Gastroesophageal sphincter (tissue), 4 donors: ENCODE measurements around the gene IER3. TPM values are rescaled to one million over a fixed set of nuclear protein-coding genes. Genes with fewer than 3 reads are reported as not detected.
"Not testable (repeated sequence)": the region's sequence is repeated elsewhere in the genome, so short reads cannot be mapped to it uniquely, and the experiment has no call there.

Experiments
- ATAC-seq: fragments of 150-250 bp; one replicate; pipeline ENCODE4 v1.9.1; 2016; ENCODE audit warnings: mild to moderate bottlenecking, moderate library complexity
- H3K27ac ChIP-seq, 4 donors: fragments of 200-600 bp; sonication (generic) in 3 of 4; 1 replicate in 3 of 4; 2 replicates in 1 of 4; pipeline ENCODE4 v1.5.1; 2016 to 2019
- H3K27me3 ChIP-seq: fragments of 200-600 bp; sonication (generic); one replicate; pipeline ENCODE4 v1.5.1; 2019
- H3K36me3 ChIP-seq, 2 donors: fragments of 200-600 bp; sonication (generic); one replicate each; pipeline ENCODE4 v1.5.1; 2019; ENCODE audit warnings: control low read depth in 1 of 2
- H3K4me1 ChIP-seq, 3 donors: fragments of 200-600 bp; sonication (generic); 1 replicate in 2 of 3; 2 replicates in 1 of 3; pipeline ENCODE4 v1.5.1; 2016 to 2019; ENCODE audit warnings: control low read depth in 2 of 3
- H3K4me3 ChIP-seq, 2 donors: fragments of 200-600 bp; sonication (generic); one replicate each; pipeline ENCODE4 v1.5.1; 2019; ENCODE audit warnings: mild to moderate bottlenecking in 1 of 2, moderate library complexity in 1 of 2
- H3K9me3 ChIP-seq, 3 donors: fragments of 200-600 bp; sonication (generic); one replicate each; pipeline ENCODE4 v1.5.1; 2017 to 2019; ENCODE audit warnings: control low read depth in 2 of 3
- EP300 ChIP-seq: sonication (generic); formaldehyde crosslinking; IDR thresholded peaks from one replicate; pipeline ENCODE4 v1.6.1; 2017; ENCODE audit warnings: antibody characterized with exemption, mild to moderate bottlenecking
- POLR2A ChIP-seq, 2 donors: fragments of 450-650 bp; IDR thresholded peaks; one replicate each; pipeline ENCODE4 v1.6.1; 2017; ENCODE audit warnings: antibody characterized with exemption in 2 of 2, mild to moderate bottlenecking in 2 of 2, moderate library complexity in 1 of 2
- POLR2AphosphoS5 ChIP-seq: sonication (generic); formaldehyde crosslinking; IDR thresholded peaks from one replicate; pipeline ENCODE4 v1.6.1; 2017; ENCODE audit warnings: antibody characterized with exemption
- WGBS, 2 donors: methylation state at CpG; one replicate each; pipeline ENCODE4 v1.1.5; 2018; ENCODE audit warnings: low coverage in 1 of 2; 5-methylcytosine and 5-hydroxymethylcytosine counted together
- total RNA-seq, 4 donors: library from RNA; depleted of rRNA; stranded (reverse); fragments of >200 nt; gene quantifications; one replicate each; pipeline ENCODE4 v1.1.0, GENCODE V29; 2016
- TF ChIP-seq, protein P1 (sequence below), 4 experiments: fragments of 200-600 bp in 2 of 4; fragments of 450-650 bp in 2 of 4; sonication (generic) in 1 of 4; IDR thresholded peaks; one replicate each; pipeline ENCODE4 v1.5.1; 2017 to 2019; ENCODE audit warnings: antibody characterized with exemption in 4 of 4, mild to moderate bottlenecking in 2 of 4, moderate library complexity in 2 of 4

IER3 gene
- total RNA-seq, 4 donors from 2014 or later, result 5.6 to 31.9 (median 11.3) TPM

DNA sequence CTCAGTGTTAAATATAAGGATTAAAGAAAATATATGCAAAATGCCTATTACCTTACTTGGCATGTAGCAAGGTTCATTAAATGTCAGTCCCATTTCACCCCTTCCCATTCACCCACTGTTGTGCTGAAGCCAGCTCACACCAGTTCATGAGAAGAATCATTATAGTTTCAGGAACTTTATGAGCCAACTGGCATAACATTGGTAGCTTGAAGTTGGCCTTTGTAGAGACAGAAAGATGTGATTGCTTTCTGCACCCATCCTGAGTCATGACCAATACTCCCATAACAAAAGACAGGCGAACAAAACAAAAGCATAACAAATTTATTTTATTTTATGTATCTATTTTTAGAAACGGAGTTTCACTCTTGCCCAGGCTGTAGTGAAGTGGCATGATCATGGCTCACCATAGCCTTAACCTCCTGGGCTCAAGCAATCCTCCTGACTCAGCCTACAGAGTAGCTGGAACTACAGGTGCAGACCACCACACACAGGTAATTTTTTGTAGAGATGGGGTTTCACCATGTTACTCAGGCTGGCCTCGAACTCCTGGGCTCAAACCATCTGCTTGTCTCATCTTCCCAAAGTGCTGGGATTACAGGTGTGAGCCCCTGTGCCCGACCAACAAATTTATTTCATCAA lies 17.6 kb upstream of the IER3 start:
- peaks cover 0 to 40% (median 8%) of the 10 kb centered on the region in 3 donors for H3K4me1 ChIP-seq
- H3K9me3 ChIP-seq, result no peaks in the 10 kb centered on the region
- H3K27me3 ChIP-seq, result no peaks in the 10 kb centered on the region
- no peak overlapping the region for H3K4me3 ChIP-seq
- H3K27ac ChIP-seq, result no peak overlapping the region
- ATAC-seq, result no peak
- WGBS, 2 donors, result 95 to 100% methylated on average over 3 to 4 of the region's 4 CpGs
- no peaks in the 10 kb centered on the region for H3K36me3 ChIP-seq
- TF ChIP-seq POLR2AphosphoS5, result no peak
- TF ChIP-seq, protein P1, sequence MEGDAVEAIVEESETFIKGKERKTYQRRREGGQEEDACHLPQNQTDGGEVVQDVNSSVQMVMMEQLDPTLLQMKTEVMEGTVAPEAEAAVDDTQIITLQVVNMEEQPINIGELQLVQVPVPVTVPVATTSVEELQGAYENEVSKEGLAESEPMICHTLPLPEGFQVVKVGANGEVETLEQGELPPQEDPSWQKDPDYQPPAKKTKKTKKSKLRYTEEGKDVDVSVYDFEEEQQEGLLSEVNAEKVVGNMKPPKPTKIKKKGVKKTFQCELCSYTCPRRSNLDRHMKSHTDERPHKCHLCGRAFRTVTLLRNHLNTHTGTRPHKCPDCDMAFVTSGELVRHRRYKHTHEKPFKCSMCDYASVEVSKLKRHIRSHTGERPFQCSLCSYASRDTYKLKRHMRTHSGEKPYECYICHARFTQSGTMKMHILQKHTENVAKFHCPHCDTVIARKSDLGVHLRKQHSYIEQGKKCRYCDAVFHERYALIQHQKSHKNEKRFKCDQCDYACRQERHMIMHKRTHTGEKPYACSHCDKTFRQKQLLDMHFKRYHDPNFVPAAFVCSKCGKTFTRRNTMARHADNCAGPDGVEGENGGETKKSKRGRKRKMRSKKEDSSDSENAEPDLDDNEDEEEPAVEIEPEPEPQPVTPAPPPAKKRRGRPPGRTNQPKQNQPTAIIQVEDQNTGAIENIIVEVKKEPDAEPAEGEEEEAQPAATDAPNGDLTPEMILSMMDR (IDR thresholded peaks at IDR 0.05), result no peak
- no peak for TF ChIP-seq POLR2A (IDR thresholded peaks at IDR 0.05)
- TF ChIP-seq EP300, result no peak

DNA sequence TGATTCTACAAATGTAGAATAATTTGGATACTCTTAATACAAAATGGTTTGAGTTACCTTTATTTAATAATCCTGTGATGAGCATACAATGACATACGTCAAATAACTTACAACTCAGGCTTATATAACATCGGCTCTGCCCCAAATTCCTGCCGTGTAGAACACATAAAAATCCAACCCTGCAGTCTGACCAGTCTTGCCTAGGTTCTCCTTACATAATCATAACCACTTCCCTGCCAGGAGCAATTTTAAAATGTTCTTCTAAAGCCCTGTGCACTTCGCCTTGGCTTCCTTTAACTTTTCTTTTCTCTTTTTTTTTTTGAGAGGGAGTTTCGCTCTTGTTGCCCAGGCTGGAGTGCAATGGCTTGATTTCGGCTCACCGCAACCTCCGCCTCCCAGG lies 16.2 kb upstream of the IER3 start:
- whole genome bisulfite sequencing, 2 donors, result 57 to 87% methylated on average over 5 to 7 of the region's 8 CpGs
- ATAC-seq, result no peak
- TF ChIP-seq EP300, result no peak
- TF ChIP-seq POLR2AphosphoS5, result no peak
- TF ChIP-seq, protein P1 (IDR thresholded peaks at IDR 0.05), result no peak
- no peak for TF ChIP-seq POLR2A (IDR thresholded peaks at IDR 0.05)
- Histone ChIP-seq H3K9me3 (no peaks in the 10 kb centered on the region), H3K27me3 (no peaks in the 10 kb centered on the region), H3K27ac (peak overlapping the region in 2 of 4 donors; percentile 11 to 60), H3K36me3 (no peaks in the 10 kb centered on the region), H3K4me1 (peaks cover 0 to 40% (median 8%) of the 10 kb centered on the region in 3 donors), H3K4me3 (no peak overlapping the region)

DNA sequence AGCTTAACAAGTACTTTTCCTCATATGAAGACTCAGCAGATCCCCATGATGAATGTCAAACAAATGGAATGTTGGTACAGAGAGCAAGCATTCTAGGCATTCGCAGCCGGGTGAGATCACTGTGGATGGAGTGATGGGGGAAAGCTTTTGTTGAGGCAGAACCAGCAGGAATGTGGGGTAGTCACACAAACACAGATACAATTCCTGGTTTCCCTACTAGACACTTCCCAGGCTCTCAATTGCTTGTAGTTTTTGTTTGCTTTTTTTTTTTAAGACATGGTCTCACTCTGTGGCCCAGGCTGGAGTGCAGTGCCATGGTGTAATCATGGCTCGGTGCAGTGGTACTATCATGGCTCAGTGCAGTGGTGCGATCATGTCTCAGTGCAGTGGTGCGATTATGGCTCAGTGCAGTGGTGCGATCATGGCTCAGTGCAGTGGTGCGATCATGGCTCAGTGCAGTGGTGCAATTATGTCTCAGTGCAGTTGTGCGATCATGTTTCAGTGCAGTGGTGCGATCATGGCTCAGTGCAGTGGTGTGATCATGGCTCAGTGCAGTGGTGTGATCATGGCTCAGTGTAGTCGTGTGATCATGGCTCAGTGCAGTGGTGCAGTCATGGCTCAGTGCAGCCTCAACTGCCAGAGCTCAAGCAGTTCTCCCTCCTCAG lies 15.4 kb upstream of the IER3 start:
- ATAC-seq, result peak; percentile 37
- Histone ChIP-seq H3K4me1 (peaks cover 0 to 38% (median 8%) of the 10 kb centered on the region in 3 donors), H3K27ac (peak overlapping the region in 3 of 4 donors; percentile 11 to 60 (median 58))

DNA sequence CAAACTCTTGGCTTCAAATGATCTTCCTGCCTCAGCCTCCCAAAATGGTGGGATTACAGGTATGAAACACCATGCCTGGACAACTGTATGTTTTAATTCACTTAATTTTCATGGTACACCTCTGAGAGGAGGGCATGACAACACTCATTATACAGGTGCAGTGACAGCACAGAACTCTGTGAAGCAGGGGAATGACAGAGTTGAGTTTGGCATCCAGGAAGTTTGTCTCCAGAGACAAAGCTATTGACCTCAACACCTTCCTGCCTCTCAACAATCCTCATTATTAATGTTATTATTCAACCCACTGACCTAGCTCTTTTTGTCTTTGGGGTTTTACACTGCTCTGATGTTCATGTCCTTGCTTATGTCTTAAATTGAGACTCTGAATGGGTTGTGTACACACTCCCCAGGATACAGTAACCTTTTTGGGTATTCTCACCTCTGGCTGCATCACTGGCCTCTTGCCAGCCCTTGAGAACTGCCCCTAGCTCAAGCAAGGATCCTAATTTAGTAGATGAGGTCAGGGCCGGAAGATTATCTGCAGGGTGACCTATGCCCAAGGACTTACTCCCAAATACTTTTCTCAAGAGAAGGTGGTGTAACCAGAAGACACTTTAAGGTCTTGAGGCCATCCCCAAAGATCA lies 13.0 kb upstream of the IER3 start:
- TF ChIP-seq POLR2A (IDR thresholded peaks at IDR 0.05) (no peak), EP300 (no peak), POLR2AphosphoS5 (no peak)
- TF ChIP-seq, protein P1 (IDR thresholded peaks at IDR 0.05), result no peak
- H3K27me3 ChIP-seq, result no peaks in the 10 kb centered on the region
- H3K27ac ChIP-seq, result no peak overlapping the region
- WGBS, 2 donors, result 100% methylated on average over 1 of the region's 1 CpG; no CpG with 5 or more reads in 1 of the 2 donors
- H3K4me1 ChIP-seq, result peaks cover 0 to 35% (median 2%) of the 10 kb centered on the region in 3 donors
- no peak overlapping the region for H3K4me3 ChIP-seq
- ATAC-seq, result no peak
- no peaks in the 10 kb centered on the region for H3K9me3 ChIP-seq
- H3K36me3 ChIP-seq, result no peaks in the 10 kb centered on the region

More for the DNA sequence above, 15.4 kb upstream of the IER3 start:
- no peaks in the 10 kb centered on the region for H3K36me3 ChIP-seq
- no peaks in the 10 kb centered on the region for H3K27me3 ChIP-seq
- no peaks in the 10 kb centered on the region for H3K9me3 ChIP-seq
- TF ChIP-seq POLR2AphosphoS5 (peak; percentile 34), EP300 (no peak), POLR2A (IDR thresholded peaks at IDR 0.05) (no peak)
- TF ChIP-seq, protein P1 (IDR thresholded peaks at IDR 0.05), result no peak
- WGBS, 2 donors, result 72 to 77% methylated on average over 6 to 7 of the region's 10 CpGs
- no peak overlapping the region for H3K4me3 ChIP-seq

DNA sequence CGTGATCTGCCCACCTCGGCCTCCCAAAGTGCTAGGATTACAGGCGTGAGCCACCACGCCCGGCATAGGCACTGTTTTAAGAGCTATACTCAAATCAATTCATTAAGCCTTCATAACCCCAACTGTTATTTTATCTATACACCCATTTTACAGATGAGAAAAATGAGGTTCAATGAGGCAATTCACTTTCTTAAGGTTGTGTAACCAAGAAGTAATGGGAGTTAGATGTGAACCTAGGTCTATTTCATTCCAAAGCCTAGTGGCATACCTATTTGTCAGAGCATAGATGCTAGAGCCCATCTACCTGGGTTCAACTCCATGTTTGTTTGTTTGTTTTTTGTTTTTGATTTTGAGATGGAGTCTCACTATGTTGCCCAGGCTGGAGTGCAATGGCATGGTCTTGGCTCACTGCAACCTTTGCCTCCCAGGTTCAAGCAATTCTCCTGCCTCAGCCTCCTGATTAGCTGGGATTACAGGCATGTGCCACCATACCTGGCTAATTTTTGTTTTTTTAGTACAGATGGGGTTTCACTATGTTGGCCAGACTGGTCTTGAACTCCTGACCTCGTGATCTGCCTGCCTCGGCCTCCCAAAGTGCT lies 12.2 kb upstream of the IER3 start:
- H3K27me3 ChIP-seq, H3K9me3 ChIP-seq, ATAC-seq, H3K36me3 ChIP-seq, H3K27ac ChIP-seq, H3K4me3 ChIP-seq: not testable (repeated sequence)
- peaks cover 0 to 44% (median 6%) of the 10 kb centered on the region in 3 donors for H3K4me1 ChIP-seq
- WGBS, 2 donors, result 92 to 100% methylated on average over 5 to 7 of the region's 7 CpGs
